SK-N-MC (cell line): ENCODE measurements around the gene WDR20.

Experiments used
- DNase-seq: peaks from one replicate; pipeline ENCODE4 v3.0.0-alpha.2; 2011; ENCODE audit warnings: low read depth, low spot score
- H3K27ac ChIP-seq: fragments of 200-600 bp; sonication (generic); 2 replicates; pipeline ENCODE4 v1.5.1; 2016; ENCODE audit warnings: mixed run types
- H3K36me3 ChIP-seq: fragments of 200-600 bp; sonication (generic); 2 replicates; pipeline ENCODE4 v1.6.1; 2017; ENCODE audit warnings: antibody characterized with exemption, low read length, mixed read lengths; ENCODE audit not compliant: insufficient read depth
- H3K4me3 ChIP-seq: fragments of 200-600 bp; sonication (generic); 2 replicates; pipeline ENCODE4 v1.5.1; 2016
- H3K9ac ChIP-seq: fragments of 200-600 bp; sonication (generic); 2 replicates; pipeline ENCODE4 v1.8.0; 2017; ENCODE audit warnings: mixed run types, mixed read lengths; ENCODE audit not compliant: insufficient read length
- H3K9me3 ChIP-seq: fragments of 200-600 bp; sonication (generic); 2 replicates; pipeline ENCODE4 v1.6.1; 2017; ENCODE audit warnings: low read depth, mild to moderate bottlenecking, antibody characterized with exemption, low read length, moderate library complexity, mixed read lengths
- EZH2 ChIP-seq: fragments of 200-600 bp; sonication (generic); IDR thresholded peaks from one replicate; pipeline ENCODE4 v1.6.1; 2017; ENCODE audit warnings: antibody characterized with exemption
- FOXP2 ChIP-seq: optimal IDR thresholded peaks from 2 replicates; pipeline ENCODE3; 2011; ENCODE audit warnings: mild to moderate bottlenecking, moderate library complexity; ENCODE audit not compliant: insufficient read depth; ENCODE audit errors: extremely low read length, control extremely low read depth
- POLR2AphosphoS5 ChIP-seq: IDR thresholded peaks from 2 replicates; pipeline ENCODE4 v1.6.1; 2012; ENCODE audit warnings: mild to moderate bottlenecking, low read depth, low read length, borderline replicate concordance

WDR20 gene

GRCh38 chr14:102218688-102219087, 79.0 kb downstream of the WDR20 start:
- peak overlapping the region; percentile 9 for H3K9ac ChIP-seq
- no peaks in the 10 kb centered on the region for H3K36me3 ChIP-seq
- TF ChIP-seq EZH2 (no peak), FOXP2 (no peak), POLR2AphosphoS5 (no peak)
- no peak overlapping the region for H3K4me3 ChIP-seq
- H3K9me3 ChIP-seq = no peaks in the 10 kb centered on the region
- no peak for DNase-seq
- no peak overlapping the region for H3K27ac ChIP-seq

GRCh38 chr14:102219316-102219715, 79.6 kb downstream of the WDR20 start:
- no peak for TF ChIP-seq FOXP2
- Histone ChIP-seq H3K9me3 (no peaks in the 10 kb centered on the region), H3K9ac (no peak overlapping the region), H3K36me3 (no peaks in the 10 kb centered on the region), H3K27ac (no peak overlapping the region), H3K4me3 (no peak overlapping the region)
- DNase-seq = no peak

- no peak overlapping the region for H3K9ac ChIP-seq
- H3K9me3 ChIP-seq = no peaks in the 10 kb centered on the region
- H3K36me3 ChIP-seq = no peaks in the 10 kb centered on the region
- no peak overlapping the region for H3K4me3 ChIP-seq
- no peak overlapping the region for H3K27ac ChIP-seq
- DNase-seq = no peak
- TF ChIP-seq EZH2 (no peak), FOXP2 (no peak), POLR2AphosphoS5 (no peak)
Observed at GRCh38 chr14:102220031-102220430, 80.3 kb downstream of the WDR20 start.

GRCh38 chr14:102221026-102221425, 81.3 kb downstream of the WDR20 start:
- H3K9me3 ChIP-seq = no peaks in the 10 kb centered on the region
- H3K9ac ChIP-seq = no peak overlapping the region
- H3K36me3 ChIP-seq = no peaks in the 10 kb centered on the region
- H3K27ac ChIP-seq = no peak overlapping the region
- TF ChIP-seq EZH2 (no peak), FOXP2 (no peak), POLR2AphosphoS5 (no peak)
- no peak for DNase-seq
- H3K4me3 ChIP-seq = no peak overlapping the region

GRCh38 chr14:102222009-102222575, 82.4 kb downstream of the WDR20 start:
- H3K4me3 ChIP-seq = no peak overlapping the region
- H3K9me3 ChIP-seq = no peaks in the 10 kb centered on the region
- no peak for DNase-seq
- no peaks in the 10 kb centered on the region for H3K36me3 ChIP-seq
- H3K9ac ChIP-seq = no peak overlapping the region
- H3K27ac ChIP-seq = no peak overlapping the region
- TF ChIP-seq EZH2 (no peak), FOXP2 (no peak), POLR2AphosphoS5 (no peak)

GRCh38 chr14:102222751-102223150, 83.1 kb downstream of the WDR20 start:
- Histone ChIP-seq H3K36me3 (no peaks in the 10 kb centered on the region), H3K9ac (no peak overlapping the region), H3K9me3 (no peaks in the 10 kb centered on the region), H3K27ac (no peak overlapping the region), H3K4me3 (no peak overlapping the region)
- TF ChIP-seq FOXP2 = no peak
- TF ChIP-seq EZH2 = no peak
- TF ChIP-seq POLR2AphosphoS5 = no peak
- no peak for DNase-seq

- no peaks in the 10 kb centered on the region for H3K9me3 ChIP-seq
- H3K36me3 ChIP-seq = no peaks in the 10 kb centered on the region
- no peak overlapping the region for H3K9ac ChIP-seq
- TF ChIP-seq EZH2 = no peak
- no peak for TF ChIP-seq POLR2AphosphoS5
- no peak for TF ChIP-seq FOXP2
- no peak overlapping the region for H3K27ac ChIP-seq
- H3K4me3 ChIP-seq = no peak overlapping the region
- DNase-seq = no peak
Observed at GRCh38 chr14:102223682-102224081, 84.0 kb downstream of the WDR20 start.

- Histone ChIP-seq H3K36me3 (no peaks in the 10 kb centered on the region), H3K27ac (no peak overlapping the region), H3K4me3 (no peak overlapping the region), H3K9ac (no peak overlapping the region), H3K9me3 (no peaks in the 10 kb centered on the region)
- TF ChIP-seq POLR2AphosphoS5 = no peak
- TF ChIP-seq EZH2 = no peak
- TF ChIP-seq FOXP2 = no peak
- DNase-seq = no peak
Observed at GRCh38 chr14:102225386-102225785, 85.7 kb downstream of the WDR20 start.

GRCh38 chr14:102225936-102226335, 86.2 kb downstream of the WDR20 start:
- no peak overlapping the region for H3K9ac ChIP-seq
- H3K4me3 ChIP-seq = no peak overlapping the region
- TF ChIP-seq FOXP2 (no peak), POLR2AphosphoS5 (no peak), EZH2 (no peak)
- H3K36me3 ChIP-seq = no peaks in the 10 kb centered on the region
- no peaks in the 10 kb centered on the region for H3K9me3 ChIP-seq
- H3K27ac ChIP-seq = no peak overlapping the region
- no peak for DNase-seq
